Measurements from ENCODE around the gene GRPEL2.

Gene GRPEL2

DNA sequence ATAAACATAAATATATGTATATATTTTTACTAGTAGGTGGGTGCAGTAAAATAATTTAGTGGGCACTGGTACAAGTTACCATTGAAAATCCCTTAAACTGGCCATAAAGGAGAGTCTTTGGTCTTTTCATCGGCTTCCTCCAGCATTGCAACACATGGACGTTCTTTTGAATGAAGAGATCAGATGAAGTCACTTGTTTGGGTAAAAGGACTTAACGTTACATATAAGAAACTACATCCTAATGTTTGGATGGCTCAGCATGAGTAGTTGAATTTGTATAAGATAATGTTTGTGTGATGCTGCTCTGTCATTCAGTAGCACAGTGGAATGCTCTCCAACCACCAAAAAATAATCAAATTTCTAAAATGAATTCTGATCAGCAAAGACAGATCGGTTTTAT is 42.1 kb upstream of the GRPEL2 start:
- Histone ChIP-seq H3K27ac (ENCODE audit: low read depth in 2 of 2, low read length in 2 of 2) (no peak overlapping the region), H3K36me3 (ENCODE audit: control insufficient read depth in 2 of 2, insufficient read depth in 2 of 2, low read length in 2 of 2) (no peaks in the 10 kb centered on the region)

DNA sequence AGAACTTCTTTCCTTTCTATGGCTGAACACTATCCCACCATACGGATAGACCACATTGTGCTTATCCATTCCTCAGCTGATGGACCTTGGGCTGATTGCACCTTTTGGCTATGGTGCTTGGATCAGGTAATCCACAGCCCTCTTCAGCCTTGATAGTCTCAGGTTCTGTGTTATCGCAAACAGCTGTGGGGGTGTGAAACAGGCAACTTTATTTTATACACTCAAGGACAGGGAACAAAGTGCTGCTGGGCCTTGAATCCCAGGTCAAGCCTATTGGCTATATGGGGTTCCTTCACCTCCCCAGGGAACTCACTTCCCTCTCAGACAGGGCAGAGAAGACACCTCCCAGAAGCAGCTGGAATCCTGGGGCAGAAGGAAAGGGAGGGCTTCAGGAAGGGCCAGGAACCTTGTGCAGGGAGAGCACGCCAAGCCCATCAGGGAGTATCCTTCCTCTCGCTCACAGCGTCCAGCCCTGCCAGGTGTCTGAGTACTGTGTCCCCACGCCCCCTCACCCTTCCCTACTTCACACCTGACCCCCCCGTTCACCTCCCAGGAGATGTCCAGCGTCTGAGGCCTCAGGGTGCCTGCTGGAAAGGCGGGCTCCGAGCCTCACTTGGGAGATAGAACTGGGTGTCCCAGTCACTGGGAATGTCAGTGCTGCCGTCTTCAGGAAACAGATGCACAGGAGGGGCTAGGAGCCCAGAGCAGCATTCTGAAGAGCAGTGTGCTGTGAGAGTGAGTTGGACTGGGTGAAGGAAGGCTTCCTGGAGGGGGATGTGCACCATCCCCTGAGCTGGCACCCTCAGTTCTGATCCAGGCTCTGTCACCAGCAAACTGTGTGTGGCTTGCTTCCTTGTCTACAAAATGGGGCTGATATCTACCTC is 40.9 kb upstream of the GRPEL2 start:
- Histone ChIP-seq H3K27ac (ENCODE audit: low read depth in 2 of 2, low read length in 2 of 2) (no peak overlapping the region), H3K36me3 (ENCODE audit: control insufficient read depth in 2 of 2, insufficient read depth in 2 of 2, low read length in 2 of 2) (no peaks in the 10 kb centered on the region)

More for the DNA sequence above, 42.1 kb upstream of the GRPEL2 start:
- Histone ChIP-seq H3K4me3 (ENCODE audit: low read length in 2 of 2) (no peak overlapping the region), H3K27me3 (ENCODE audit: control insufficient read depth in 2 of 2, insufficient read depth in 2 of 2, low read length in 2 of 2) (no peaks in the 10 kb centered on the region), H3K9ac (ENCODE audit: low read depth in 1 of 2, low read length in 2 of 2) (no peak overlapping the region), H3K9me3 (ENCODE audit: control insufficient read depth in 2 of 2, low read length in 2 of 2) (no peaks in the 10 kb centered on the region), H3K4me1 (ENCODE audit: control insufficient read depth in 2 of 2, insufficient read depth in 2 of 2, low read length in 2 of 2) (no peaks in the 10 kb centered on the region)

DNA sequence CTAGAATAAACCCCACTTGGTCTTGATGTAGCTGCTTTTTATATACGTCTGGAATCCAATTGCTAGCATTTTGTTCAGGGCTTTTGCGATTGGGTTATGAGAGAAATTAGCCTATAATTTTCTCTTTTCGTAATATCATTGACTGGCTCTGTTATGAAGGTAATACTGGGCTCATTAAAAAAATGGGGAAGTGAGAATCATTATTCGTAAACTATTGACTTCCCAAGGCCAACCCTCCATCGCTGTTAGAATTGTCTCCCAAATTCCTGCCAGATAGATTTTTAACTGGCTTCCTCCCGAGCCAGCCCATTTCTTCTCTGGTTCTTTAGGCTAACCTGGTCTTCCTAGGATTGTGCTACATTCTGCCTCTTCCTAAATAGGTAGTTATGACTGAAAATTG is 35.9 kb upstream of the GRPEL2 start:
- H3K27ac ChIP-seq (ENCODE audit: low read depth in 2 of 2, low read length in 2 of 2) = no peak overlapping the region
- H3K36me3 ChIP-seq (ENCODE audit: control insufficient read depth in 2 of 2, insufficient read depth in 2 of 2, low read length in 2 of 2) = no peaks in the 10 kb centered on the region
- no peak overlapping the region for H3K4me3 ChIP-seq (ENCODE audit: low read length in 2 of 2)
- H3K4me1 ChIP-seq (ENCODE audit: control insufficient read depth in 2 of 2, insufficient read depth in 2 of 2, low read length in 2 of 2) = no peaks in the 10 kb centered on the region
- H3K9ac ChIP-seq (ENCODE audit: low read depth in 1 of 2, low read length in 2 of 2) = no peak overlapping the region
- H3K9me3 ChIP-seq (ENCODE audit: control insufficient read depth in 2 of 2, low read length in 2 of 2) = no peaks in the 10 kb centered on the region
- no peaks in the 10 kb centered on the region for H3K27me3 ChIP-seq (ENCODE audit: control insufficient read depth in 2 of 2, insufficient read depth in 2 of 2, low read length in 2 of 2)

More for the DNA sequence above, 40.9 kb upstream of the GRPEL2 start:
- Histone ChIP-seq H3K27me3 (ENCODE audit: control insufficient read depth in 2 of 2, insufficient read depth in 2 of 2, low read length in 2 of 2) (no peaks in the 10 kb centered on the region), H3K9ac (ENCODE audit: low read depth in 1 of 2, low read length in 2 of 2) (no peak overlapping the region), H3K4me1 (ENCODE audit: control insufficient read depth in 2 of 2, insufficient read depth in 2 of 2, low read length in 2 of 2) (no peaks in the 10 kb centered on the region), H3K4me3 (ENCODE audit: low read length in 2 of 2) (no peak overlapping the region), H3K9me3 (ENCODE audit: control insufficient read depth in 2 of 2, low read length in 2 of 2) (no peaks in the 10 kb centered on the region)

DNA sequence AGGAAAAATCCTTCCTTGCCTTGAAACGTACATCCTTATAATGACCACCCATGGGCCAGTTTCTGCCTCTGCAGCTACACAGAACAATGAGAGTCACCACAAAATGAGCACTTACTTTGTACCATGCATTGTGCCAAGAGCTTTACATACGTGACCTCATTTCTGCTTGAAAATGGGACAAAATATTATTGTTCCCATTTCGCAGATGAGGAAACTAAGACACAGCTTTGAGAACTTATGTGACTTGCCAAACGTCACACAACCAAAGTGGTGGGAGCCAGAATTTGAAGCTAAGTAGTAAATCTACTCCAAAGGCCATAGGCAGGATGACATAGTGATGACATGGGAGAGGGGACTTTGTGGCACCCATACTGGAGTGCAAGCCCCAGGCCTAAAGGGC is 34.8 kb upstream of the GRPEL2 start:
- H3K27me3 ChIP-seq (ENCODE audit: control insufficient read depth in 2 of 2, insufficient read depth in 2 of 2, low read length in 2 of 2) = no peaks in the 10 kb centered on the region
- no peak overlapping the region for H3K27ac ChIP-seq (ENCODE audit: low read depth in 2 of 2, low read length in 2 of 2)
- no peaks in the 10 kb centered on the region for H3K36me3 ChIP-seq (ENCODE audit: control insufficient read depth in 2 of 2, insufficient read depth in 2 of 2, low read length in 2 of 2)
- H3K9ac ChIP-seq (ENCODE audit: low read depth in 1 of 2, low read length in 2 of 2) = no peak overlapping the region
- H3K4me3 ChIP-seq (ENCODE audit: low read length in 2 of 2) = no peak overlapping the region
- no peaks in the 10 kb centered on the region for H3K9me3 ChIP-seq (ENCODE audit: control insufficient read depth in 2 of 2, low read length in 2 of 2)
- no peaks in the 10 kb centered on the region for H3K4me1 ChIP-seq (ENCODE audit: control insufficient read depth in 2 of 2, insufficient read depth in 2 of 2, low read length in 2 of 2)

DNA sequence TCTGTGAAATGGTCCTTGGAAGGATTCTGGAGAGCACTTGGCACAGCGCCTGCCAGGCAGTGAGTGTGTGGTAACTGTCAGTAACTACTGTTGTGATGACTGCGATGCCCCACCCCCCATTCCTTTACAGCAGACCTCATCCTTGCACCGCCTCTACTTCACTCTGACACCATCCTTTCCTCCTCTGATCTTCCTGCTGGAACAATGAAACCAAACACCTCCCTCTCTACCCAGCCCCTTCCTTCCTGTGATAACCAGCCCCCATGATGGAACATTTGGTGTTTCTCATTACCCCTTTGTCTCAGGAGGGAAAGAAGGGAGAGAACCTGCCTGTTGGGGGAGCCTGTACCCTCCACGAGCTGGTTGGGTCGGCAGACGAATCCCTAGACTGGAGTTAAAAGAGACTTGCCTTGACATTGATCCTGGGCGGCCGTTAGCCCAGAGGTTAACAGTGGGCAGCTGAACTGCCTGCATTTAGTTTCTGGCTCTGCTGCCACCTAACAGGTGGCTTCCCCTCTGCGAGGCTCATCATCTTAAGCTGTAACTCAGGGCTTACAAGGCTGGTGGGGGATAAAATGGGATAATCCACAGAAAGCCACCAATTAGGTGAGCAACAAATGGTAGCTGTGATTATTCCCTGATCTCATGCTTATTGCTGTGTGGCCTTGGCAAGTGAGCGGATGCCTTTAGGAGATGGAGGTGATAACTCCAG is 34.2 kb upstream of the GRPEL2 start:
- Histone ChIP-seq H3K4me1 (ENCODE audit: control insufficient read depth in 2 of 2, insufficient read depth in 2 of 2, low read length in 2 of 2) (no peaks in the 10 kb centered on the region), H3K9ac (ENCODE audit: low read depth in 1 of 2, low read length in 2 of 2) (no peak overlapping the region), H3K4me3 (ENCODE audit: low read length in 2 of 2) (no peak overlapping the region), H3K9me3 (ENCODE audit: control insufficient read depth in 2 of 2, low read length in 2 of 2) (no peaks in the 10 kb centered on the region), H3K27me3 (ENCODE audit: control insufficient read depth in 2 of 2, insufficient read depth in 2 of 2, low read length in 2 of 2) (no peaks in the 10 kb centered on the region), H3K27ac (ENCODE audit: low read depth in 2 of 2, low read length in 2 of 2) (no peak overlapping the region), H3K36me3 (ENCODE audit: control insufficient read depth in 2 of 2, insufficient read depth in 2 of 2, low read length in 2 of 2) (no peaks in the 10 kb centered on the region)

DNA sequence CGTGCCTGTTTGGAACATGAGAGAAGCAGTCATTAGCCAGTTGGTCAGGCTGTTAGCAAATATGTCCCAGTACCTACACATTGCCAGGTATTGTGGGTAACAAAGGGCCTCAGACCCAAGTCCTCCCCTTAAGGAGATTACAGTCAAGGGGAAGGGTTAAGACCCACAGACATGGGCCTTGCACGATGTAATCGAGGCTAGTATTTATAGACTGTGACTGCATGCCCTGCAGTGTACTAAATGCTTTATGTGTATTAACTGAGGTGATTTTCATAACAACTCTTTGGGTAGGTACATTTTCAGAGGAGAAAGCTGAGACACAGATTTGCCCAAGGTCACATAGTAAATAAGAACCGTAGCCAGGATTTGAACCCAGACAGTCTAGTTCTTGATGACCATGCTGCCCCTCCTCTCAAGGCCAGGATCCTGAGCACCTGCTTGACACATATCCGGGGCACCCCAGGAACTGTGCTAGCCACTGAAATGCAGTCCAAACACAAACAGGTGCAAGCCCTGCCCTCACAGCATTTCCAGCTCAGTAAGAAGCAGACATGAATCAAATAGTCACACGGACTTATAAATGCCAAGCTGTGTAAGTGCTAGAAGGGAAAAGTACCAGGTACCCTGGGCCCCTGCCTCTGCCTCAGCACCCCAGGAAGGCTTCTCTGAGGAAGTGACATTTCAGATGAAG is 32.0 kb upstream of the GRPEL2 start:
- H3K9ac ChIP-seq (ENCODE audit: low read depth in 1 of 2, low read length in 2 of 2) = no peak overlapping the region
- H3K27ac ChIP-seq (ENCODE audit: low read depth in 2 of 2, low read length in 2 of 2) = no peak overlapping the region
- peaks cover 3% of the 10 kb centered on the region in 2 donors for H3K4me1 ChIP-seq (ENCODE audit: control insufficient read depth in 2 of 2, insufficient read depth in 2 of 2, low read length in 2 of 2)
- no peak overlapping the region for H3K4me3 ChIP-seq (ENCODE audit: low read length in 2 of 2)
- H3K27me3 ChIP-seq (ENCODE audit: control insufficient read depth in 2 of 2, insufficient read depth in 2 of 2, low read length in 2 of 2) = no peaks in the 10 kb centered on the region
- no peaks in the 10 kb centered on the region for H3K36me3 ChIP-seq (ENCODE audit: control insufficient read depth in 2 of 2, insufficient read depth in 2 of 2, low read length in 2 of 2)
- H3K9me3 ChIP-seq (ENCODE audit: control insufficient read depth in 2 of 2, low read length in 2 of 2) = no peaks in the 10 kb centered on the region

DNA sequence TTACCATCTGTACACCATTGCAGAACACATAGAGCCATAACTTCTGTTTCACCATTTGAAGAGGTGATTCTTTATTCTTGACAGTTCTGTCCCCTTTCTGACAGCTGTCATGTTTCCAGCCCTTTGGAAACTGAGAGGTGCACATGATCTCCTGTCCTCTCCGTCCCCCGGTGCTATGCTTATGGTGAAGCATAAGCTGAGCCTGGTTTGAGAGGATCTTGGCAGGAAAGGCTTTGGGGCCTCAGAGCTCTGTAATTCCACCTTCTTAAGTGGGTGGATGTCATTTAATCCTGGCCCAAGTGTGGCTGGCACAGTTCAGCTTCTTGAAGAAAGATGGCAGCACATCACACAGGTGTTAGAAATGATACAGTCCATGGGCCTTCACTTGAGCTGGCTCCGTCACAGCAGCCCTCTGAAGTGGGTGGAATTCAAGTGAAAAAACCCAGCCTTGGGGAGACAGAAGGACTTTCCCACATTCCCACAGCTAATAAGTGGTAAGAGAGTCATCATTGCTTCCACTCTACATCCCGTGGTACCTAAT is 30.7 kb upstream of the GRPEL2 start:
- Histone ChIP-seq H3K27ac (ENCODE audit: low read depth in 2 of 2, low read length in 2 of 2) (no peak overlapping the region), H3K27me3 (ENCODE audit: control insufficient read depth in 2 of 2, insufficient read depth in 2 of 2, low read length in 2 of 2) (no peaks in the 10 kb centered on the region), H3K9ac (ENCODE audit: low read depth in 1 of 2, low read length in 2 of 2) (no peak overlapping the region), H3K36me3 (ENCODE audit: control insufficient read depth in 2 of 2, insufficient read depth in 2 of 2, low read length in 2 of 2) (no peaks in the 10 kb centered on the region), H3K4me1 (ENCODE audit: control insufficient read depth in 2 of 2, insufficient read depth in 2 of 2, low read length in 2 of 2) (peaks cover 3% of the 10 kb centered on the region in 2 donors), H3K4me3 (ENCODE audit: low read length in 2 of 2) (no peak overlapping the region), H3K9me3 (ENCODE audit: control insufficient read depth in 2 of 2, low read length in 2 of 2) (no peaks in the 10 kb centered on the region)

DNA sequence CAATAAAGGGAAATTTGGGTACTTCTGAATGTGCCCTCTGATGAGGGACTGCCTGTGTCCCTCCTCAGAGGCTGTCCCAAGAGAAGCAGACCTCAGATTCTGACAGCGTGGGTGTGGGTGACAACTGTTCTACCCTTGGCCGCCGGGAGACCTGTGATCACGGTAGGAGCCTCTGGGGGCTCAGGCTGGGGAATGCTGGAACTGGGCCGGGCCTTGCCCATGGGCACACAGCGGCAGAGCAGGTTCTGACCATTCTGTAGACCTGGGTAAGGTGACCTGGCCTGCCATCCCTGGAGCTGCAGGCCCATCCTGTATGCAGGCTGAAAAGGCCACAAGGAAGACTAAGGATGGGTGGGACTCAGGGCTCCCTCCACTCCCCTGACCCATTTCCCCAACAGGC is 29.5 kb upstream of the GRPEL2 start:
- Histone ChIP-seq H3K4me1 (ENCODE audit: control insufficient read depth in 2 of 2, insufficient read depth in 2 of 2, low read length in 2 of 2) (peaks cover 7 to 9% of the 10 kb centered on the region in 2 donors), H3K27ac (ENCODE audit: low read depth in 2 of 2, low read length in 2 of 2) (no peak overlapping the region), H3K4me3 (ENCODE audit: low read length in 2 of 2) (no peak overlapping the region), H3K9ac (ENCODE audit: low read depth in 1 of 2, low read length in 2 of 2) (no peak overlapping the region), H3K36me3 (ENCODE audit: control insufficient read depth in 2 of 2, insufficient read depth in 2 of 2, low read length in 2 of 2) (no peaks in the 10 kb centered on the region), H3K9me3 (ENCODE audit: control insufficient read depth in 2 of 2, low read length in 2 of 2) (no peaks in the 10 kb centered on the region), H3K27me3 (ENCODE audit: control insufficient read depth in 2 of 2, insufficient read depth in 2 of 2, low read length in 2 of 2) (no peaks in the 10 kb centered on the region)

DNA sequence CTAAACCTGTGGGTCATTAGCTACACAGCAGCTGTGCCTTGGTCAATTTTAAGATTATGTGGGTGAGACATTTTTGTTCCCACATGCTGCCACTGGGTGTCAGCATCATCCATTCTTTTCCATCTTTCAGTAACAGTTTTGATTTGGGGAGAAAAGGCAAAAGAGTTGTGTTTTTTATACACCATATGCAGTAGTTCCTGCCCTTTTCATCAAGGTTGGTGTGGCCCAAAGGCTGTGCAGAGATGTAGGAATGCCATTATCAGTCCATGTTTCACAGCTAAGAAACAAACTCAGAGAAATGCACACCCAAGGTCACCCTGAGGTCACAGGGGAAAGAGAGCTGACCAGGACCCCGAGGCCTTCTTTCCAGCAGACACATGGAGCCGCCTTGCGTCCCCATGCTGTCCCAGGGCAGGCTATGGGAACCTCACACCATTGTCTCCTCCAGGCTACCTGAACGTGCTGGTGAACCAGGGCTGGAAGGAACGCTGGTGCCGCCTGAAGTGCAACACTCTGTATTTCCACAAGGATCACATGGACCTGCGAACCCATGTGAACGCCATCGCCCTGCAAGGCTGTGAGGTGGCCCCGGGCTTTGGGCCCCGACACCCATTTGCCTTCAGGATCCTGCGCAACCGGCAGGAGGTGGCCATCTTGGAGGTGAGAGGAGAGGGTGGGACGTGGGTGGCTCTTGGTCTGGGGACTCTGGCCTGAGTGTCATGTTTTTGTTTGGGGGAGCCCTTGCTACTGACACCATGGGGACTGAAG is 27.8 kb upstream of the GRPEL2 start:
- Histone ChIP-seq H3K4me3 (ENCODE audit: low read length in 2 of 2) (no peak overlapping the region), H3K27ac (ENCODE audit: low read depth in 2 of 2, low read length in 2 of 2) (no peak overlapping the region), H3K36me3 (ENCODE audit: control insufficient read depth in 2 of 2, insufficient read depth in 2 of 2, low read length in 2 of 2) (no peaks in the 10 kb centered on the region), H3K9ac (ENCODE audit: low read depth in 1 of 2, low read length in 2 of 2) (no peak overlapping the region), H3K4me1 (ENCODE audit: control insufficient read depth in 2 of 2, insufficient read depth in 2 of 2, low read length in 2 of 2) (peaks cover 17 to 20% of the 10 kb centered on the region in 2 donors), H3K27me3 (ENCODE audit: control insufficient read depth in 2 of 2, insufficient read depth in 2 of 2, low read length in 2 of 2) (no peaks in the 10 kb centered on the region), H3K9me3 (ENCODE audit: control insufficient read depth in 2 of 2, low read length in 2 of 2) (no peaks in the 10 kb centered on the region)
